ENCODE results near the gene ABHD17A. TPM values are rescaled to one million over a fixed set of nuclear protein-coding genes. Genes with fewer than 3 reads are reported as not detected.
"Not testable (repeated sequence)": the region's sequence is repeated elsewhere in the genome, so short reads cannot be mapped to it uniquely, and the experiment has no call there.

Gene ABHD17A
- total RNA-seq, 1 donor from 2014 or later: 83.0 TPM

DNA sequence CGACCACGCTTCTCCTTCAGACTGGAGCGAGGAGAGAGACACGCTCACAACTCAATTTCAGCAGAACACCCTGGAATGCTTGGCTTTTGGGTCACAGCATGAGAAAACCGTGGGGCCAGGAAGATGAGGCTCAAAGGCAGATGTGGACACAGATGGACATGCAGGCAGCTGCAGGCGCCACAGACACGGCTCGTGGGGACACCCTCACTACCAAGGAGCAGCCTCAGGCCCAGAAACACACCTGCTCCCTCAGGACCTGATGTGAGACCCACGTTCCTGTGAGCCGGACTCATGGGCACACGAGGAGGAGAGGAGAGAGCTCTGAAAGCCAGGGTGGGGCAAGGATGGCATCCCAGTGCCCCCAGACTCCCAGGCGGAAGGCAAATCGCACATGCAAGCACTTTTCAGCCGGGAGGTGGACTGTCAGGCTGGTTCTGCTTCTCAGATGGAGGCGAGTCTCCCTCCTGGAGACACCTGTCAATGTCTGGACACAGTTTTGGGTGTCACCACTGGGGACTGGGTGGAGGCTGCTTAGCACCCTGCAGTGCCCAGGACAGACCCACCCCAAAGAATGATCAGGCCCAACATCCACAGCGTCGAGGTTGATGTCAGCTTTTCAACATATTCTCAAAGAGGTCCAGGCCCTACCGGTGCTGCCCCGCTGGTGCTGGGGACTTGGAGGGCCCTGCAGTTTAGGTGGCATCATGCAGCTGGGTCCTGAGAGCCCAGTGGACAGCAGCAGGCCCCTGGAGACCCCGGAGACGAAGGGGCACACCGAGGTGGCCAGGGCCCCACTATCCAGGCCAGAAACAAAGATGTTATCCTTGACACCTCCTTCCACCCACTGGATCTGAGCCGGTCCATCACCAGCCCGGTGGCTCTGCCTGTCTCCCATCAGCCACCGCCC lies 2.3 kb downstream of the ABHD17A start:
- H3K4me3 ChIP-seq: peak overlapping the region; percentile 96 to 98
- intact Hi-C loops (cut with DNase I): no loop called here
- no peaks in the 10 kb centered on the region for H3K27me3 ChIP-seq
- no peaks in the 10 kb centered on the region for H3K9me3 ChIP-seq
- H3K36me3 ChIP-seq: no peaks in the 10 kb centered on the region
- peak overlapping the region; percentile 86 for H3K27ac ChIP-seq
- no peak for TF ChIP-seq POLR2AphosphoS5 (IDR thresholded peaks at IDR 0.05; ENCODE audit: insufficient read depth in 1 of 2, low read depth in 1 of 2)
- TF ChIP-seq POLR2A (IDR thresholded peaks at IDR 0.05): no peak
- TF ChIP-seq, protein P1, sequence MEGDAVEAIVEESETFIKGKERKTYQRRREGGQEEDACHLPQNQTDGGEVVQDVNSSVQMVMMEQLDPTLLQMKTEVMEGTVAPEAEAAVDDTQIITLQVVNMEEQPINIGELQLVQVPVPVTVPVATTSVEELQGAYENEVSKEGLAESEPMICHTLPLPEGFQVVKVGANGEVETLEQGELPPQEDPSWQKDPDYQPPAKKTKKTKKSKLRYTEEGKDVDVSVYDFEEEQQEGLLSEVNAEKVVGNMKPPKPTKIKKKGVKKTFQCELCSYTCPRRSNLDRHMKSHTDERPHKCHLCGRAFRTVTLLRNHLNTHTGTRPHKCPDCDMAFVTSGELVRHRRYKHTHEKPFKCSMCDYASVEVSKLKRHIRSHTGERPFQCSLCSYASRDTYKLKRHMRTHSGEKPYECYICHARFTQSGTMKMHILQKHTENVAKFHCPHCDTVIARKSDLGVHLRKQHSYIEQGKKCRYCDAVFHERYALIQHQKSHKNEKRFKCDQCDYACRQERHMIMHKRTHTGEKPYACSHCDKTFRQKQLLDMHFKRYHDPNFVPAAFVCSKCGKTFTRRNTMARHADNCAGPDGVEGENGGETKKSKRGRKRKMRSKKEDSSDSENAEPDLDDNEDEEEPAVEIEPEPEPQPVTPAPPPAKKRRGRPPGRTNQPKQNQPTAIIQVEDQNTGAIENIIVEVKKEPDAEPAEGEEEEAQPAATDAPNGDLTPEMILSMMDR (IDR thresholded peaks at IDR 0.05): no peak
- peaks cover 51% of the 10 kb centered on the region for H3K4me1 ChIP-seq
- peak in 1 of 2 donors; percentile 94 for DNase-seq (ENCODE audit: extremely low spot score in 2 of 2)

DNA sequence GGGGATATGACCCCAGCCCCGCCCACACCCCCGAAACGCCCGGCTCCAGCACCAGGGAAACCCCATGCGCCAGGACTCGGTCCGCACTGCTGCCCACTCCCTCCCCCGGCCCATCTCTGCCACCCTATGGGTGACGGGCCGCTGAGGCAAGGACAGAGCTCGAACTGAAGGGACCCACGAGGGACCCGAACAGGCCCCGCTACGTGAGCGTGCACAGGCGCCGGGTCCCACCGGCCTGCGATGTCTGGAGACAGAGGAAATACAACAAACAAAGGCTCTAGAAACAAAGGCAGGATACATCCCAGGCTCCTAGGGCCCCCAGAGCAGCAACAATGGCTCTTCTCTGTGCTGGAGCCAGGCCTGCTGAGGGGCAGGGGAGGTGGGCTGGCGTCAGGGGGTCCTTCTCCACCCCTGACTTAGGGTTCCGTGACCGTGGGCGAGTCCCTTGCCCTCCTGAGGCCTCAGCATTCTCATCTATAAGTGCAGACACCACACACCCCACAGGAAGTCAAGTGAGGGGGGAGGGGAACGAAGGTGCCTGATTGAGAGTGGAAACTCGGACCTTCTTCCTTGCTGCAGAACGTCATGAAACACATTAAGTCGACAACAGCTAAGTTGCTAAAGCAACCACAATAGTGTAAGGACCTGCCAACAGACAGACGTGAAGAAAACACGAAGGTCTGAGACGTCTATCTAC lies 3.1 kb downstream of the ABHD17A start:
- Histone ChIP-seq H3K36me3 (no peaks in the 10 kb centered on the region), H3K27ac (peak overlapping the region; percentile 86), H3K27me3 (no peaks in the 10 kb centered on the region), H3K9me3 (no peaks in the 10 kb centered on the region), H3K4me3 (peak overlapping the region; percentile 13 to 28), H3K4me1 (peaks cover 51% of the 10 kb centered on the region)
- intact Hi-C loops (cut with DNase I): no loop called here
- no peak for TF ChIP-seq POLR2A (IDR thresholded peaks at IDR 0.05)
- no peak for TF ChIP-seq POLR2AphosphoS5 (IDR thresholded peaks at IDR 0.05; ENCODE audit: insufficient read depth in 1 of 2, low read depth in 1 of 2)
- TF ChIP-seq, protein P1 (IDR thresholded peaks at IDR 0.05): no peak
- DNase-seq (ENCODE audit: extremely low spot score in 2 of 2): peak in 1 of 2 donors; percentile 94

DNA sequence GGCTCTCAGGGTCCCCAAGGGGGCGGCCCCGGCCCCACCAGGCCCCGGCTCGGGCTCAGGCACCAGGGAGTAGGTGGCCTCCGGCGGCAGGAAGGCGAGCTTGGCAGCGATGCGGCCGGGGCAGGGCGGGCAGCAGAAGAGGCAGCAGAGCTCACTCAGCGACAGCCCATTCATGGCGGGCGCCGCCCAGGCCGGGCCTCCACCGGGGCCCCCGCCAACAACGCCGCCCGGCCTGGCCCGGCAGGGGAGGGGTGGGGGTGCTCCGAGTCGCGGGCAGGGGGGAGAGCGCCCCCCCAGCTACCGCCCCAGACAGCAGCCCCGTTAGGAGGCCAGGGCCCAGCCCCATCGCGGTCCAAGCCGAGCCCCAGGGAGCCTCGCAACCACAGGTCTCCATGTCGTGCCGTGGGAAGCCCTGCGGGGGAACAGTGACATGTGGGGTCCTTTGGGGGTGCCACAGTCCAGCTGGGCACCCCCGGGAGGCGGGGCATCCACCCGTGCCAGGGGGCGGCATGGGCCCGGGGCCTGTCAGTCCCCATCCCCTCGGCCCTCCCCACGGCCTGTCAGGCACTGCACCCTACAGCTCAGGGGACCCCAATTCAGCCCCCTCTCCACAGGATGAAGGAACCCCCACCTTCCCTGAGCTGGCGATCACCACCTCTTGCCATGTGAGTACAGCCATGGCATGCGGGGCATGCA lies 3.8 kb downstream of the ABHD17A start:
- Histone ChIP-seq H3K4me1 (peaks cover 55% of the 10 kb centered on the region), H3K4me3 (peak overlapping the region; percentile 13 to 28), H3K27ac (peak overlapping the region; percentile 44)
- H3K27me3 ChIP-seq; H3K36me3 ChIP-seq; intact Hi-C loops (cut with DNase I); H3K9me3 ChIP-seq: not testable (repeated sequence)
- peak in 1 of 2 donors; percentile 87 for DNase-seq (ENCODE audit: extremely low spot score in 2 of 2)

DNA sequence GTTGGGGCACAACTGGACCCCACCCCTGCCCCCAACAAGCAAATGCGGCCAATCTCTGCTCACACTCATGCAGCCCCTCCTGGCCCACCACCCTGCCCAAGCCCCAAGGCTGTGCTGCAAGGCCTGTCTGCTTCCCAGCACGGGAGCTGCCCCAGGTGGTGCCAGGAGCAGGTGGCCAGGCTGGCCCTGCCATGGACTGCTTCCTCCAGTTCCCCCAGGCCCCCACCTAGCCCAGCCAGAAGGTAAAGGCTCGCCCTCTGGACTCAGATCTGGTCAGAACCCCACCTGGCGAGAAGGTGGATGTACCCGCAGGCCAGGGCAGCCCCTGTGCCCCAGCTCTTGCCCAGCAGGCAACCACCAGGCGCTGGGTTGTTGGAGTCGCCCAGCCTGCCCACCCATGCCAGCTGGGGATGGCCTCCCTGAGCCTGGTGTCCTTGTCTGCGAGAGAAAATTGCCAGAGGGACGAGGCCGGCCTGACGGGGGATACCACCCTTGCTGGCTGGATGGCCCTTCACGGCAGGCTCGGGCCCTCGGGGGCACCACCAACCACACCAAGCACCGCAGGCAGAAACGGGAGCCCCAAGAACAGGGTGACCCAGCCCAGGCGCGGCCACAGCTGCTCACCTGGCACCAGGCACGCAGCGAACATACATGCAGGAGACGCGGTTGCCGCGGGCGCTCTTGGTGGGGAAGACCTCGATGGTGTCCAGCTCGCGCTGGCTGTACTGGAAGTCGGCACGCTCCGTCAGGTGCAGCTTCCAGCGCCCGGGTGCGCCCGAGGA lies 4.5 kb downstream of the ABHD17A start:
- peaks cover 59% of the 10 kb centered on the region for H3K4me1 ChIP-seq
- DNase-seq (ENCODE audit: extremely low spot score in 2 of 2): peak in 1 of 2 donors; percentile 79
- no peaks in the 10 kb centered on the region for H3K36me3 ChIP-seq
- intact Hi-C loops (cut with DNase I): no loop called here
- TF ChIP-seq, protein P1 (IDR thresholded peaks at IDR 0.05): no peak
- no peak for TF ChIP-seq POLR2A (IDR thresholded peaks at IDR 0.05)
- no peak for TF ChIP-seq POLR2AphosphoS5 (IDR thresholded peaks at IDR 0.05; ENCODE audit: insufficient read depth in 1 of 2, low read depth in 1 of 2)
- no peak overlapping the region for H3K4me3 ChIP-seq
- peak overlapping the region; percentile 33 for H3K27ac ChIP-seq
- no peaks in the 10 kb centered on the region for H3K27me3 ChIP-seq
- H3K9me3 ChIP-seq: no peaks in the 10 kb centered on the region

DNA sequence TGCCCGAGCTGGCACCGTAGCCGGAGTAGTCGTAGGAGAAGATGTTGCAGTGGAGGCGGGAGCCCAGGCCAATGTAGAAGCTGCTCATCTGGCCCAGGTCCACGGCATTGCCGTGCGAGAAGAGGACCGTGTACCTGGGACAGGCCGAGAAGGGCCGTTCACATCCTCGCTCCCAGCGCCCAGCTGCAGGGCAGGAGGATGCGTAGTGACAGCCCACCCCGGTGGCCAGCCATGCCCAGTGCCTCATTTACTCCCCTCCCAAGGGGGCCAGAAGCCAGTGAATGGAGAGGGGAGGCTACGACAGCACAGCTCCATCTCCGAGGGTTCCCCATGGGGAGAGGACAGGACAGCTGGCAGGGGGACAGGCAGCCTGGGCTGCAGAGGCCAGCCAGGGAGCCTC lies 5.3 kb downstream of the ABHD17A start:
- not testable (repeated sequence) for DNase-seq (ENCODE audit: extremely low spot score in 2 of 2); H3K9me3 ChIP-seq; H3K27ac ChIP-seq; H3K4me3 ChIP-seq; H3K27me3 ChIP-seq; H3K36me3 ChIP-seq
- peaks cover 66% of the 10 kb centered on the region for H3K4me1 ChIP-seq
- intact Hi-C loops (cut with DNase I): loop anchor here (10.0 kb wide), 1 partner anchor 135 kb away; the partner anchor contains the start of gene BTBD2

DNA sequence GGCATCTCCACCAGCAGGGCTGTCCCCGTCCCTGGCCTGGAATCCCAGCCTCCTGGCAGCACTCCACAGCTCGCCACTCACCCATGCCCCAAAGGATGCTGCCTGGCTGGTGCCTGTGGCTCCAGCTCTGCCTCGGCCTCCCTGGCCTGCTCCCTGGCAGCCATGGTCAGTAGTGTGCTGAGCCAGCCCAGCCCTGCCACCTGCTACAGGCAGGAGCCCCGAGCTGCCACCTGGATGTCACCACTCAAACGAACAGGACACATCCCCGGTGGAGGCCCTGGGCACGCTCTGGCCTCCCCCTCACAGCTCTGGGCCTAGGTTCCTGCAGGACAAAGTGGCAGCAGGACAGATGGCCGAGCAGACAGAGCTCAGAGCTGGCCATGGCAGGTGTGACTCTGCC lies 6.7 kb downstream of the ABHD17A start:
- not testable (repeated sequence) for H3K9me3 ChIP-seq; H3K4me3 ChIP-seq; H3K36me3 ChIP-seq; DNase-seq (ENCODE audit: extremely low spot score in 2 of 2); H3K27ac ChIP-seq; H3K27me3 ChIP-seq
- peaks cover 66% of the 10 kb centered on the region for H3K4me1 ChIP-seq
- intact Hi-C loops (cut with DNase I): loop anchor here (10.0 kb wide), 1 partner anchor 136 kb away; the partner anchor contains the start of gene BTBD2

DNA sequence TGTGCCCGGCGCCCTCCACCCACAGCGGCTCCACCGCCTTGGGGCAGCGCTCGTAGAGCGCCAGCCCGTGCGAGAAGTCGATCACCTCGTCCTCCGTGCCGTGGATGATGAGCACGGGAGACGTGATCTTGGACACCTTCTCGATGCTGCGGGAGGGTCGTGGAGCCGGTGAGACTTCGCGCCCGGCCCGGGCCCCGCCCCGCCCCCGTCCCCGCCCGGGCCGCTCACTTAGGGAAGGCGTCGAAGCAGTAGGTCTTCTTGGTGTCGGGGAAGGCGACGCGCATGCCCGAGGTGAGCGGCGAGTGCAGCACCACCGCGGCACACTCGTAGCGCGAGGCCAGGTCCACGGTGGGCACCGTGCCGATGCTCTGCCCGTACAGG lies 8.0 kb downstream of the ABHD17A start:
- H3K4me3 ChIP-seq: peak overlapping the region in 1 of 2 donors; percentile 87
- DNase-seq (ENCODE audit: extremely low spot score in 2 of 2); H3K27ac ChIP-seq; H3K9me3 ChIP-seq; H3K27me3 ChIP-seq; H3K36me3 ChIP-seq: not testable (repeated sequence)
- H3K4me1 ChIP-seq: peaks cover 66% of the 10 kb centered on the region
- intact Hi-C loops (cut with DNase I): loop anchor here (10.0 kb wide), 1 partner anchor 138 kb away; the partner anchor contains the start of gene BTBD2

DNA sequence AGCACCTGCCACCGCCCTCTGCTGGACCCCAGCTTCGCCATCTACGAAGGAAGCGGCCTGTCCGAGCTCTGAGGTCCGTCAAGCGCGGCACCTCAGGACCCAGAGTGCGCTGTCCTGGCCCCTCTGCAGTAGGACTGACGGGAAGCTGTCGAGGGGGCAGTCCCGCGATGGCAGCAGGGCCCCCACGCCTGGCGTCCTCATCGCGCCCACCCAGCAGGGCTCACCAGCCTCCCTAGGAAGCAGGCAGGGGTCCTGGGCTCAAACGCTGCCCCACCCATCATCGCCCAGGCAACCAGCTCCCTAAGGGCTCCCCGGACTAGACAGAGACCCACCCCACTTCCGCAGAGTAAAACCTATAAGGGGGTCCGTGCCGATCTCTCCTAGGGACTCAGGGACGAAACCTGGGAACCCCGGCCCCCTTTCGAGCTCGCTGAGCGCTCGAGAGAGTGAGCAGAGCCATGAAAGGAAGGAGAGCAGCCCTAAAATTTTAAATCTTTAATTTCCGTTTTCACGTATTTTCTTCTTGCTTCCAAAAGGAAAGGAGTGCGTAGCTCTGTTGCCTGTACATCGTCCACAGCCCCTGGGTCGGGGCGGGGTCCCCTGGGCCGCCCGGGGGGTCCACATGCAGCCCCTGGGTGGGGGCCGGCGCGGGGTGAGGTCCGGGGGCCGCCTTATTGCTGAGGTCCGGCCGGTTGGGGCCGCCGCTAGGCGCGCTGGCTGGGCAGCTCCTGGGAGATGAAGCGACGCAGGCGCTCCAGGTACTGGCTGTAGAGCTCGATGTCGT lies 8.6 kb downstream of the ABHD17A start:
- H3K36me3 ChIP-seq: not testable (repeated sequence)
- intact Hi-C loops (cut with DNase I): loop anchor here (10.0 kb wide), 1 partner anchor 138 kb away; the partner anchor contains the start of gene BTBD2

More for the DNA sequence above, 8.6 kb downstream of the ABHD17A start:
- peak in 1 of 2 donors; percentile 95 for DNase-seq (ENCODE audit: extremely low spot score in 2 of 2)
- peak overlapping the region; percentile 85 for H3K27ac ChIP-seq
- H3K27me3 ChIP-seq, H3K9me3 ChIP-seq: not testable (repeated sequence)
- peaks cover 66% of the 10 kb centered on the region for H3K4me1 ChIP-seq
- H3K4me3 ChIP-seq: peak overlapping the region; percentile 81 to 87
